Measurements from ENCODE around the gene BBS9.

DNA sequence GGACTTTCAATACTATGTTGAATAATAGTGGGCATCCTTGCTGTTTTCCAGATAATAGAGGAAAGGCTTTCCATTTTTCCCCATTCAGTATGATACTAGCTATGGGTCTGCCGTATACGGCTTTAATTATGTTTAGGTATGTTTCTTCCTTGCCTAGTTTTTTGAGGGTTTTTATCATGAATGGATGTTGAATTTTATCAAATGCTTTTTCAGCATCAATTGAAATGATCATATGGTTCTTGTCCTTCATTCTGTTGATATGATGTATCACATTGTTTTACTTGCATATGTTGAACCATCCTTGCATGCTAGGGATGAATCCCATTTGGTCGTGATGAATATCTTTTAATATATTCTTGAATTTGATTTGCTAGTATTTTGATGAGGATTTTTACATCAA is 11.0 kb upstream of the BBS9 start:
- TF ChIP-seq, protein P1, sequence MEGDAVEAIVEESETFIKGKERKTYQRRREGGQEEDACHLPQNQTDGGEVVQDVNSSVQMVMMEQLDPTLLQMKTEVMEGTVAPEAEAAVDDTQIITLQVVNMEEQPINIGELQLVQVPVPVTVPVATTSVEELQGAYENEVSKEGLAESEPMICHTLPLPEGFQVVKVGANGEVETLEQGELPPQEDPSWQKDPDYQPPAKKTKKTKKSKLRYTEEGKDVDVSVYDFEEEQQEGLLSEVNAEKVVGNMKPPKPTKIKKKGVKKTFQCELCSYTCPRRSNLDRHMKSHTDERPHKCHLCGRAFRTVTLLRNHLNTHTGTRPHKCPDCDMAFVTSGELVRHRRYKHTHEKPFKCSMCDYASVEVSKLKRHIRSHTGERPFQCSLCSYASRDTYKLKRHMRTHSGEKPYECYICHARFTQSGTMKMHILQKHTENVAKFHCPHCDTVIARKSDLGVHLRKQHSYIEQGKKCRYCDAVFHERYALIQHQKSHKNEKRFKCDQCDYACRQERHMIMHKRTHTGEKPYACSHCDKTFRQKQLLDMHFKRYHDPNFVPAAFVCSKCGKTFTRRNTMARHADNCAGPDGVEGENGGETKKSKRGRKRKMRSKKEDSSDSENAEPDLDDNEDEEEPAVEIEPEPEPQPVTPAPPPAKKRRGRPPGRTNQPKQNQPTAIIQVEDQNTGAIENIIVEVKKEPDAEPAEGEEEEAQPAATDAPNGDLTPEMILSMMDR (IDR thresholded peaks at IDR 0.05; ENCODE audit: low read depth, low read length): no peak
- TF ChIP-seq EZH2phosphoT487 (IDR thresholded peaks at IDR 0.05; ENCODE audit: low read depth): no peak

All from OCI-LY3 (cell line).